ENCODE measurements around the gene CENPK.

DNA sequence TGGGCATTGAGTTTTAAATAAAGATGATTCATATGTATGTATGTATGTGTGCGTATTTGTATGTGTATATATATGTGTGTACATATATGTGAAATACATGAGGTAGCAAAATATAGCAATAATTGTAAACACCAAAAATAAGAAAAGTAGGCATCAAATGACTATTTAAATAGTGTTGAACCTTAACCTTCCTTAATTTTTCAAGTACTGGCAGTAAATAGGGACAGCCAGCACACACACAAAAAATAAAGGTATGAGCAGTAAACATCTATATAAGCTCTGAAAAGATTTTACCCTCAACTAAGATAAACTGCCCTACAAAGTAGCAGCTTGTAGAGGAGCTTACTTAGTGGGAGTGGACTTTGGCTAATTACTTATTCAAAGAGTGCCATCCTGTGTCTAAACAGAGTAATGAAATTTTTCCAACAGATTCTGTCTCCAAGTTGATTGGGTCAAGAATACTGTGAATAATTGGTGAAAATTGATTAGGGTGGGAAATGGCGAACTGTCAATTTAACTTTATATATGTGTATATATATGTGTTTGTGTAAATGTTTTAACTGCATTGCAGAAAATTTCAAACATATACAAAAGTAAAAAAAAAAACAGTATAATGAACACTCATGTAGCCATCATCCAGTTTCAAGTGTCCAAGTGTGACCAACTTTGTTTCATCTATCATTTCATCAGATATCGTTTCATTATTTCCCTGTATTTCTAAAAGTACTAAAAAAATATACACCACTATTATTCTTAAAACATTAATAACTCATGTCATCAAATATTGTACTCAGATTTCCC is 79.2 kb downstream of the CENPK start:
- TF ChIP-seq CTCF (IDR thresholded peaks at IDR 0.05) (peak; percentile 68), ZFX (IDR thresholded peaks at IDR 0.05; ENCODE audit: borderline replicate concordance) (no peak)
